Neural cell (in vitro differentiated cells): ENCODE measurements around the gene NALCN. TPM values are rescaled to one million over a fixed set of nuclear protein-coding genes. Genes with fewer than 3 reads are reported as not detected.

Experiments used
- H2AFZ ChIP-seq: fragments of 200-600, 300-800 bp; sonication (generic), shearing (Covaris generic); 2 replicates; pipeline ENCODE4 v1.6.0; 2014; ENCODE audit warnings: low read depth, mild to moderate bottlenecking, antibody characterized with exemption, low read length, moderate library complexity
- H3F3A ChIP-seq: fragments of 200-600 bp; shearing (Covaris generic); 2 replicates; pipeline ENCODE4 v1.6.1; 2016; ENCODE audit warnings: mild to moderate bottlenecking, moderate library complexity, mixed read lengths, antibody characterized with exemption, low read length; ENCODE audit not compliant: insufficient read depth, poor library complexity, severe bottlenecking
- H3K27ac ChIP-seq: fragments of 200-600, 300-800 bp; sonication (generic), shearing (Covaris generic); 2 replicates; pipeline ENCODE4 v1.5.1; 2014; ENCODE audit warnings: mild to moderate bottlenecking, low read length, moderate library complexity
- H3K27me3 ChIP-seq: fragments of 300-800, 200-600 bp; sonication (generic), shearing (Covaris generic); 2 replicates; pipeline ENCODE4 v1.6.0; 2014; ENCODE audit warnings: mild to moderate bottlenecking, low read depth, low read length, moderate library complexity; ENCODE audit not compliant: insufficient read depth
- H3K36me3 ChIP-seq: fragments of 300-800, 200-600 bp; sonication (generic), shearing (Covaris generic); 2 replicates; pipeline ENCODE4 v1.5.1; 2014; ENCODE audit warnings: mild to moderate bottlenecking, antibody characterized with exemption, low read length, moderate library complexity; ENCODE audit not compliant: insufficient read depth
- H3K4me2 ChIP-seq: fragments of 300-800, 200-600 bp; sonication (generic), shearing (Covaris generic); 2 replicates; pipeline ENCODE4 v1.6.0; 2014; ENCODE audit warnings: mild to moderate bottlenecking, low read length
- H3K4me3 ChIP-seq: fragments of 300-800, 200-600 bp; sonication (generic), shearing (Covaris generic); 2 replicates; pipeline ENCODE4 v1.5.1; 2014; ENCODE audit warnings: mild to moderate bottlenecking, low read length, moderate library complexity
- H3K79me2 ChIP-seq: fragments of 200-600 bp; shearing (Covaris generic); replicated peaks from 2 replicates; pipeline ENCODE4 v1.6.0; 2014; ENCODE audit warnings: mild to moderate bottlenecking, low read length, moderate library complexity; ENCODE audit not compliant: insufficient read depth
- H3K9ac ChIP-seq: fragments of 300-800, 200-600 bp; sonication (generic), shearing (Covaris generic); 2 replicates; pipeline ENCODE4 v1.6.1; 2016; ENCODE audit warnings: mild to moderate bottlenecking, low read length, mixed read lengths
- H3K9me2 ChIP-seq: fragments of 200-600 bp; shearing (Covaris generic); 2 replicates; pipeline ENCODE4 v1.6.1; 2016; ENCODE audit warnings: mild to moderate bottlenecking, low read length, mixed read lengths; ENCODE audit not compliant: insufficient read depth
- H3K9me3 ChIP-seq: fragments of 200-600, 300-800 bp; sonication (generic), shearing (Covaris generic); 2 replicates; pipeline ENCODE4 v1.6.1; 2016; ENCODE audit warnings: mild to moderate bottlenecking, mixed run types, low read length, moderate library complexity, mixed read lengths
- H4K20me1 ChIP-seq: fragments of 200-600 bp; shearing (Covaris generic); 2 replicates; pipeline ENCODE4 v1.6.1; 2016; ENCODE audit warnings: mild to moderate bottlenecking, mixed run types; ENCODE audit not compliant: insufficient read depth
- CTCF ChIP-seq: fragments of 450-650 bp; IDR thresholded peaks from 2 replicates; pipeline ENCODE4 v1.5.1; 2014; ENCODE audit warnings: antibody characterized with exemption, mild to moderate bottlenecking, moderate library complexity; ENCODE audit not compliant: poor library complexity, severe bottlenecking
- EP300 ChIP-seq: fragments of 450-650 bp; conservative IDR thresholded peaks from 2 replicates; pipeline ENCODE4 v1.6.1; 2014; ENCODE audit warnings: antibody characterized with exemption, mild to moderate bottlenecking, moderate library complexity; ENCODE audit not compliant: poor library complexity, severe bottlenecking
- EZH2 ChIP-seq: fragments of 200-600, 300-800 bp; shearing (Covaris generic), sonication (generic); IDR thresholded peaks from 2 replicates; pipeline ENCODE4 v1.6.1; 2014; ENCODE audit warnings: antibody characterized with exemption, low read length, borderline replicate concordance, mild to moderate bottlenecking; ENCODE audit not compliant: insufficient read depth, poor library complexity, severe bottlenecking
- MXI1 ChIP-seq: fragments of 450-650 bp; conservative IDR thresholded peaks from 2 replicates; pipeline ENCODE4 v1.6.1; 2014; ENCODE audit warnings: antibody characterized with exemption, mild to moderate bottlenecking; ENCODE audit not compliant: poor library complexity, severe bottlenecking
- POLR2AphosphoS5 ChIP-seq: IDR thresholded peaks from 2 replicates; pipeline ENCODE4 v1.6.1; 2012
- RAD21 ChIP-seq: fragments of 450-650 bp; conservative IDR thresholded peaks from 2 replicates; pipeline ENCODE4 v1.6.1; 2014; ENCODE audit warnings: antibody characterized with exemption, mild to moderate bottlenecking, moderate library complexity
- REST ChIP-seq: IDR thresholded peaks from 2 replicates; pipeline ENCODE4 v1.6.1; 2012; ENCODE audit warnings: borderline replicate concordance
- SMC3 ChIP-seq: fragments of 450-650 bp; conservative IDR thresholded peaks from 2 replicates; pipeline ENCODE4 v1.6.1; 2014; ENCODE audit warnings: antibody characterized with exemption, mild to moderate bottlenecking, moderate library complexity; ENCODE audit not compliant: poor library complexity
- TAF1 ChIP-seq: IDR thresholded peaks from 2 replicates; pipeline ENCODE4 v1.6.1; 2012; ENCODE audit warnings: low read depth
- polyA plus RNA-seq: library from polyadenylated mRNA; depleted of rRNA; stranded (reverse); fragments of >200 nt; gene quantifications from 2 replicates; pipeline ENCODE4 v1.2.3, GENCODE V29; 2014

The NALCN gene
- polyA plus RNA-seq, 1 donor from 2014 or later: 24.1 TPM

GRCh38 chr13:101090287-101090686, 326.0 kb downstream of the NALCN start:
- no peaks in the 10 kb centered on the region for H3K79me2 ChIP-seq
- no peak overlapping the region for H3K27ac ChIP-seq
- H3F3A ChIP-seq: no peaks in the 10 kb centered on the region
- H3K9me3 ChIP-seq: no peaks in the 10 kb centered on the region
- H2AFZ ChIP-seq: no peak overlapping the region
- no peak overlapping the region for H3K9ac ChIP-seq
- no peak for TF ChIP-seq REST
- no peak for TF ChIP-seq TAF1
- TF ChIP-seq POLR2AphosphoS5: no peak
- no peak for TF ChIP-seq MXI1
- no peak for TF ChIP-seq EP300
- no peak for TF ChIP-seq SMC3
- no peak for TF ChIP-seq EZH2
- TF ChIP-seq RAD21: no peak
- no peak for TF ChIP-seq CTCF
- no peak overlapping the region for H3K4me2 ChIP-seq
- no peaks in the 10 kb centered on the region for H3K36me3 ChIP-seq
- H3K9me2 ChIP-seq: no peaks in the 10 kb centered on the region
- no peak overlapping the region for H3K4me3 ChIP-seq
- H3K27me3 ChIP-seq: no peaks in the 10 kb centered on the region
- no peaks in the 10 kb centered on the region for H4K20me1 ChIP-seq

GRCh38 chr13:101085551-101085950, 330.8 kb downstream of the NALCN start:
- Histone ChIP-seq H3K9ac (no peak overlapping the region), H2AFZ (no peak overlapping the region), H3K9me2 (no peaks in the 10 kb centered on the region), H3K4me2 (no peak overlapping the region), H3K79me2 (no peaks in the 10 kb centered on the region), H3K4me3 (no peak overlapping the region), H3K27me3 (no peaks in the 10 kb centered on the region), H3K9me3 (no peaks in the 10 kb centered on the region), H3K36me3 (peaks cover 9% of the 10 kb centered on the region), H3F3A (no peaks in the 10 kb centered on the region), H3K27ac (no peak overlapping the region), H4K20me1 (no peaks in the 10 kb centered on the region)
- TF ChIP-seq MXI1 (no peak), REST (no peak), SMC3 (no peak), RAD21 (no peak), POLR2AphosphoS5 (no peak), TAF1 (no peak), EP300 (no peak), CTCF (no peak), EZH2 (no peak)
